ENCODE data around the gene CRAT. TPM values are rescaled to one million over a fixed set of nuclear protein-coding genes. Genes with fewer than 3 reads are reported as not detected.

CRAT gene
- total RNA-seq, 4 donors from 2014 or later = 50.3 to 220 (median 146) TPM

GRCh38 chr9:129150122-129150521 lies 39.5 kb upstream of the CRAT start:
- no peak for DNase-seq
- H3K4me3 ChIP-seq = no peak overlapping the region
- H3K27ac ChIP-seq = no peak overlapping the region
- H3K9me3 ChIP-seq = no peaks in the 10 kb centered on the region
- no peaks in the 10 kb centered on the region for H3K27me3 ChIP-seq
- H3K36me3 ChIP-seq = peaks cover 0 to 24% (median 0%) of the 10 kb centered on the region in 3 donors
- peaks cover 0 to 24% (median 1%) of the 10 kb centered on the region in 4 donors for H3K4me1 ChIP-seq
- TF ChIP-seq CTCF (IDR thresholded peaks at IDR 0.05) = no peak

GRCh38 chr9:129149442-129149841 lies 38.8 kb upstream of the CRAT start:
- peaks cover 0 to 28% (median 1%) of the 10 kb centered on the region in 4 donors for H3K4me1 ChIP-seq
- no peaks in the 10 kb centered on the region for H3K9me3 ChIP-seq
- no peaks in the 10 kb centered on the region for H3K27me3 ChIP-seq
- no peak for TF ChIP-seq CTCF (IDR thresholded peaks at IDR 0.05)
- TF ChIP-seq POLR2A (IDR thresholded peaks at IDR 0.05) = no peak
- peaks cover 0 to 24% (median 0%) of the 10 kb centered on the region in 3 donors for H3K36me3 ChIP-seq
- no peak for DNase-seq
- no peak overlapping the region for H3K4me3 ChIP-seq
- H3K27ac ChIP-seq = peak overlapping the region in 1 of 4 donors; percentile 55

- Histone ChIP-seq H3K4me1 (peaks cover 0 to 35% (median 1%) of the 10 kb centered on the region in 4 donors), H3K9me3 (no peaks in the 10 kb centered on the region), H3K36me3 (peaks cover 0 to 29% (median 0%) of the 10 kb centered on the region in 3 donors), H3K27me3 (no peaks in the 10 kb centered on the region), H3K4me3 (no peak overlapping the region), H3K27ac (peak overlapping the region in 2 of 4 donors; percentile 55 to 77)
- no peak for TF ChIP-seq CTCF (IDR thresholded peaks at IDR 0.05)
- no peak for TF ChIP-seq POLR2A (IDR thresholded peaks at IDR 0.05)
- no peak for DNase-seq
These were observed 38.0 kb upstream of the CRAT start for GRCh38 chr9:129148463-129149204.

GRCh38 chr9:129146441-129146941 lies 35.9 kb upstream of the CRAT start:
- Histone ChIP-seq H3K4me3 (no peak overlapping the region), H3K27me3 (no peaks in the 10 kb centered on the region), H3K36me3 (peaks cover 0 to 38% (median 0%) of the 10 kb centered on the region in 3 donors), H3K9me3 (no peaks in the 10 kb centered on the region), H3K27ac (peak overlapping the region; percentile 57 to 77 (median 70)), H3K4me1 (peaks cover 6 to 54% (median 17%) of the 10 kb centered on the region in 4 donors)
- TF ChIP-seq POLR2A (IDR thresholded peaks at IDR 0.05) = no peak
- no peak for DNase-seq

GRCh38 chr9:129145841-129146292 lies 35.3 kb upstream of the CRAT start:
- Histone ChIP-seq H3K4me1 (peaks cover 10 to 60% (median 24%) of the 10 kb centered on the region in 4 donors), H3K9me3 (no peaks in the 10 kb centered on the region), H3K36me3 (peaks cover 0 to 36% (median 0%) of the 10 kb centered on the region in 3 donors), H3K4me3 (no peak overlapping the region), H3K27ac (peak overlapping the region; percentile 57 to 77 (median 70)), H3K27me3 (no peaks in the 10 kb centered on the region)
- no peak for DNase-seq
- TF ChIP-seq CTCF (IDR thresholded peaks at IDR 0.05) (no peak), POLR2A (IDR thresholded peaks at IDR 0.05) (no peak)

GRCh38 chr9:129145316-129145715 lies 34.7 kb upstream of the CRAT start:
- no peak for DNase-seq
- Histone ChIP-seq H3K4me1 (peaks cover 10 to 65% (median 29%) of the 10 kb centered on the region in 4 donors), H3K27ac (peak overlapping the region; percentile 57 to 77 (median 70)), H3K9me3 (no peaks in the 10 kb centered on the region), H3K4me3 (no peak overlapping the region), H3K36me3 (peaks cover 0 to 32% (median 0%) of the 10 kb centered on the region in 3 donors), H3K27me3 (no peaks in the 10 kb centered on the region)
- TF ChIP-seq CTCF (IDR thresholded peaks at IDR 0.05) = no peak
- TF ChIP-seq POLR2A (IDR thresholded peaks at IDR 0.05) = no peak

All from Peyer's patch (tissue), 4 donors.